SK-N-MC (cell line): ENCODE results near the gene LIN28B.

ENCODE experiments used
- EZH2 ChIP-seq: fragments of 200-600 bp; sonication (generic); IDR thresholded peaks from one replicate; pipeline ENCODE4 v1.6.1; 2017; ENCODE audit warnings: antibody characterized with exemption
- FOXP2 ChIP-seq: optimal IDR thresholded peaks from 2 replicates; pipeline ENCODE3; 2011; ENCODE audit warnings: mild to moderate bottlenecking, moderate library complexity; ENCODE audit not compliant: insufficient read depth; ENCODE audit errors: extremely low read length, control extremely low read depth
- POLR2AphosphoS5 ChIP-seq: IDR thresholded peaks from 2 replicates; pipeline ENCODE4 v1.6.1; 2012; ENCODE audit warnings: mild to moderate bottlenecking, low read depth, low read length, borderline replicate concordance

DNA sequence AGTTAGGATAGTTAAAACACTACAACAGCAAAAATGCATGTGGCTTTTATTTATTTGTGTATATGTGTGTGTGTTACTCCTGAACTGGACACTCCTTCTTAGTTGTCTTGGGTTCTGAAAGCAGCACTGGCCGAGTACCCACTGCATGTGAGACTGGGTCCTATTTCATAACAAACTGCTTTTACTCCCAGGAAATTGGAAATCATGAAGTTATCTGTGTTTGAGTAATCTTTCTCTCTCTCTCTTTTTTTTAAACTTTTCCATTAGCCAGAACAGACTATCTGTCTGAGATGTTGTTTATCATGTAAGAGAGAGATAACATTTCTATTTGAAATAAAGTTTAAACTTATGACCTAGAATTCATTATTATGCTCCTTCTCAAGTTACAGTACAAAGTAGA lies 110.4 kb downstream of the LIN28B start:
- TF ChIP-seq POLR2AphosphoS5, result no peak
- no peak for TF ChIP-seq EZH2
- TF ChIP-seq FOXP2, result no peak
